Gastrocnemius medialis (tissue), 4 donors: Measurements from ENCODE around the gene C12orf60.

Source experiments
- CTCF ChIP-seq, 5 experiments: fragments of 450-650 bp in 3 of 5; fragments of 200-600 bp in 2 of 5; sonication (generic) in 2 of 5; IDR thresholded peaks in 4 of 5; conservative IDR thresholded peaks in 1 of 5; 1 replicate in 4 of 5; 2 replicates in 1 of 5; pipeline ENCODE4 v1.5.1; 2016 to 2019; ENCODE audit warnings: antibody characterized with exemption in 5 of 5, mild to moderate bottlenecking in 3 of 5, moderate library complexity in 3 of 5
- POLR2A ChIP-seq, 2 donors: fragments of 450-650 bp; IDR thresholded peaks; one replicate each; pipeline ENCODE4 v1.6.1; 2017; ENCODE audit warnings: antibody characterized with exemption in 2 of 2, mild to moderate bottlenecking in 2 of 2, moderate library complexity in 2 of 2

DNA sequence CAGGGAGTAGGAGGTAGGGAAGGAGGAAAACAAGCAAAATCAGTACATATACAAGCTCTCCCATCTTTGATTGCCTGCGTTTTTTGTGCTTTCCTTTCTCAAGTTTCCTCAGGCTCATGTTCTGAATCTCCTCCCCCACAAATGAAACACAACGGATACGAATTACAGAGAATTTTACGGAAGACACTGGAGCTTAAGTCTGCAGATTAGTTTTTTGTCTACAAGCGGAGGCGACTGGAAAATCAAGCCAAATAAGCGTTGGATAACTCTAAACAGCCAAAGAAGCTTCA is 804 bp upstream of the C12orf60 start:
- TF ChIP-seq CTCF (IDR thresholded peaks at IDR 0.05 in 4 of 5, conservative IDR thresholded peaks at IDR 0.05 in 1 of 5): no peak
- no peak for TF ChIP-seq POLR2A (IDR thresholded peaks at IDR 0.05)
